ENCODE measurements around the gene COL23A1. TPM values are rescaled to one million over a fixed set of nuclear protein-coding genes. Genes with fewer than 3 reads are reported as not detected.

COL23A1 gene
- total and polyA plus RNA-seq, 2 of the 8 experiments (the other 6 are each of a cell fraction or from before 2014, with no cell fraction given) = 3.1 to 4.7 TPM

DNA sequence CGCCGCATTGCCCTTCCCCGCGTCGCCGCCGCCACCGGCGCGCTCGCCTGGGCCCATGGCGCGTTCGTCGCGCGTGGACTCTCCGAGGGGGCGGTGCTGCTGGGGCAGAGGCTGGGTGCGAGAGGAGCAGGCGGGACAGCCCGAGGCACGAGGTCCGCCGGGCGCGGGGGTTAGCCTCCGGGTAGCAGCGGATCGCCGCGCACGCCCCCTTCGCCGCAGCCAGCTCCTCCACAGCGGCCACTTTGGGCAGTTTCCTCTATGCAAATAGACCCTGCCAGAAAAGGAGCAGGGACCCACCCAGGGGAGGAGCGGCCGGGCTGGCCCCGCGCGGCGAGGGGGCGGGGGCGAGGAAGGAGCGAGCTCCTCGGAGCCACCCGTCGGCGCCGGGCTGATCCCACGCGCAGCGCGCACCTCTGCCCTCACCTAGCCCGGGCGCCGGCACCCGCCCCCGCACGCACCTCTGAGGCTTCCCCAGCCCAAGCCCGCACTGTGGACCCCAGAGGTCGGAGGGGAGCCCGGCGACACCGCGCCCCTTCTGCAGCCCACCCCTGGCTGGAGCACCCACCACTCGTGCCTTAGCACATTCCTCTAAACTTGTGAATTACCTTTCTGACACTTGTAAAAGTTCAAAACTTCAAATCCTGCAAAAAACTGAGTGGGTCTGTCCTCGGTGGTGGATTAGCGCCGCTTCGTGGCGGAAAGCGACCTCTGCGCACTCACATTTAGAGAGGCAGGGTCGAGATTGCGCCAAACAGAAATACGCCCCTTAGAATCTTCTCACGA is at the start of gene COL23A1 (continued):
- TF ChIP-seq CBX8 (IDR thresholded peaks at IDR 0.05; ENCODE audit: borderline replicate concordance, low read depth, low read length) (no peak), RBBP5 (IDR thresholded peaks at IDR 0.05; ENCODE audit: borderline replicate concordance, low read depth, low read length) (no peak; the same call in 1 of the 2 replicates), SP1 (IDR thresholded peaks at IDR 0.05; ENCODE audit: low read depth, low read length) (no peak), SUZ12 (IDR thresholded peaks at IDR 0.05; ENCODE audit: low read length) (no peak), BACH1 (IDR thresholded peaks at IDR 0.05; ENCODE audit: low read length) (peak; percentile 47), SIN3A (conservative IDR thresholded peaks at IDR 0.05 in 1 of 2, IDR thresholded peaks at IDR 0.05 in 1 of 2; ENCODE audit: low read depth in 1 of 2, low read length in 2 of 2) (0 out of 4 replicates have a peak, but pooled peaks of 1 of the 2 experiments have one; percentile 13), FOSL1 (IDR thresholded peaks at IDR 0.05; ENCODE audit: insufficient read depth, low read depth, low read length) (no peak), YY1 (IDR thresholded peaks at IDR 0.05; ENCODE audit: low read depth, low read length) (no peak)

Measured in H1 (cell line).